CD4-positive, alpha-beta memory T cell (primary cell): ENCODE data around the gene SCRN3. TPM values are rescaled to one million over a fixed set of nuclear protein-coding genes. Genes with fewer than 3 reads are reported as not detected.
"Not testable (repeated sequence)": the region's sequence is repeated elsewhere in the genome, so short reads cannot be mapped to it uniquely, and the experiment has no call there.

Experiments
- CTCF ChIA-PET: fragments of 350-600 bp; sonication (Branson Sonifier 250); formaldehyde crosslinking; loops from one replicate; lab custom pipeline; 2021; ENCODE audit warnings: inconsistent platforms; ENCODE audit not compliant: partially characterized antibody; lab: Charles Lee
- POLR2A ChIA-PET: fragments of 350-600 bp; sonication (Branson Sonifier 250); formaldehyde crosslinking; loops from one replicate; lab custom pipeline; 2021; ENCODE audit not compliant: partially characterized antibody; lab: Charles Lee
- DNase-seq, 5 donors: peaks; one replicate each; pipeline versions ENCODE4 v3.0.0 to v3.0.0-alpha.2; 2020 to 2022; ENCODE audit warnings: mixed read lengths in 1 of 5
- H3K27ac ChIP-seq: one replicate; pipeline ENCODE4 v1.7.0; 2013; ENCODE audit warnings: low read depth, low read length
- H3K27me3 ChIP-seq: 2 replicates; pipeline ENCODE4 v1.7.0; 2013; ENCODE audit warnings: mild to moderate bottlenecking, low read length, moderate library complexity; ENCODE audit not compliant: insufficient read depth
- H3K36me3 ChIP-seq: 2 replicates; pipeline ENCODE4 v1.7.0; 2013; ENCODE audit warnings: mild to moderate bottlenecking, low read length, moderate library complexity; ENCODE audit not compliant: insufficient read depth
- H3K4me1 ChIP-seq: 2 replicates; pipeline ENCODE4 v1.7.0; 2013; ENCODE audit warnings: mild to moderate bottlenecking, low read length, moderate library complexity; ENCODE audit not compliant: insufficient read depth
- H3K4me3 ChIP-seq, 2 donors: one replicate each; pipeline ENCODE4 v1.7.0; 2013; ENCODE audit warnings: low read length in 2 of 2, mild to moderate bottlenecking in 1 of 2
- H3K9me3 ChIP-seq, 2 donors: one replicate each; pipeline ENCODE4 v1.7.0; 2013; ENCODE audit warnings: low read length in 2 of 2, control low read depth in 1 of 2; ENCODE audit not compliant: control insufficient read depth in 1 of 2
- H3K27ac Mint-ChIP-seq, 7 donors: one replicate each; pipeline ENCODE4 v1.8.0; 2020 to 2021; ENCODE audit warnings: mixed read lengths in 7 of 7, mild to moderate bottlenecking in 6 of 7, inconsistent platforms in 3 of 7, moderate library complexity in 3 of 7
- H3K27me3 Mint-ChIP-seq, 2 donors: one replicate each; pipeline ENCODE4 v1.8.0; 2020 to 2021; ENCODE audit warnings: mixed read lengths in 2 of 2
- H3K36me3 Mint-ChIP-seq, 2 donors: one replicate each; pipeline ENCODE4 v1.8.0; 2020 to 2021; ENCODE audit warnings: mixed read lengths in 2 of 2, inconsistent platforms in 1 of 2, mild to moderate bottlenecking in 1 of 2
- H3K4me1 Mint-ChIP-seq, 4 donors: one replicate each; pipeline ENCODE4 v1.8.0; 2020 to 2021; ENCODE audit warnings: mixed read lengths in 4 of 4, mild to moderate bottlenecking in 1 of 4
- H3K4me3 Mint-ChIP-seq, 8 donors: one replicate each; pipeline ENCODE4 v1.8.0; 2020 to 2021; ENCODE audit warnings: mixed read lengths in 8 of 8, mild to moderate bottlenecking in 7 of 8, moderate library complexity in 6 of 8, inconsistent platforms in 3 of 8
- H3K9me3 Mint-ChIP-seq, 8 donors: one replicate each; pipeline ENCODE4 v1.8.0; 2020 to 2021; ENCODE audit warnings: mixed read lengths in 8 of 8, mild to moderate bottlenecking in 5 of 8, inconsistent platforms in 3 of 8, moderate library complexity in 1 of 8
- intact Hi-C: fragments of 100-400 bp; cut with micrococcal nuclease; formaldehyde crosslinking; loops from one replicate; pipeline ENCODE4 v1.15.1; 2023
- polyA plus RNA-seq, 2 donors: library from polyadenylated mRNA; unstranded; fragments of 300-500 nt; fragmentation: Illumina TruSeq; gene quantifications; one replicate each; pipeline ENCODE4 v1.2.3, GENCODE V29; 2021
- total RNA-seq, 2 experiments: library from RNA; stranded (reverse); gene quantifications; one replicate each; pipeline ENCODE4 v1.2.3, GENCODE V29; 2021

SCRN3 gene
- total and polyA plus RNA-seq, 4 experiments from 2014 or later: 10.8 to 15.2 (median 13.2) TPM

GRCh38 chr2:174385201-174385600 is 10.3 kb upstream of the SCRN3 start:
- no peaks in the 10 kb centered on the region for H3K27me3 ChIP-seq
- ChIA-PET CTCF (no interaction called here), POLR2A (no interaction called here)
- Mint-ChIP-seq H3K4me1 (peaks cover 16 to 34% (median 26%) of the 10 kb centered on the region in 4 donors), H3K36me3 (peaks cover 55 to 71% of the 10 kb centered on the region in 2 donors), H3K27ac (no peak overlapping the region), H3K9me3 (no peaks in the 10 kb centered on the region), H3K27me3 (no peaks in the 10 kb centered on the region), H3K4me3 (no peak overlapping the region)
- H3K4me1 ChIP-seq: peaks cover 11% of the 10 kb centered on the region
- H3K9me3 ChIP-seq: no peaks in the 10 kb centered on the region
- intact Hi-C loops: no loop called here
- H3K4me3 ChIP-seq: no peak overlapping the region
- no peak overlapping the region for H3K27ac ChIP-seq
- DNase-seq: no peak
- peaks cover 27% of the 10 kb centered on the region for H3K36me3 ChIP-seq

GRCh38 chr2:174388706-174389105 is 6.8 kb upstream of the SCRN3 start:
- Histone ChIP-seq H3K4me1 (peaks cover 28% of the 10 kb centered on the region), H3K36me3 (peaks cover 31% of the 10 kb centered on the region)
- intact Hi-C loops, POLR2A ChIA-PET, H3K27me3 Mint-ChIP-seq, H3K9me3 Mint-ChIP-seq, H3K27me3 ChIP-seq, H3K4me3 ChIP-seq, H3K27ac ChIP-seq, DNase-seq, H3K9me3 ChIP-seq, CTCF ChIA-PET: not testable (repeated sequence)
- H3K36me3 Mint-ChIP-seq: peaks cover 60 to 72% of the 10 kb centered on the region in 2 donors
- peak overlapping the region in 2 of 7 donors; percentile 3 to 57 for H3K27ac Mint-ChIP-seq
- H3K4me1 Mint-ChIP-seq: peaks cover 34 to 55% (median 45%) of the 10 kb centered on the region in 4 donors
- peak overlapping the region in 1 of 8 donors; percentile 48 for H3K4me3 Mint-ChIP-seq

- Histone ChIP-seq H3K27ac (no peak overlapping the region), H3K9me3 (no peaks in the 10 kb centered on the region), H3K4me3 (no peak overlapping the region), H3K36me3 (peaks cover 31% of the 10 kb centered on the region), H3K4me1 (peaks cover 36% of the 10 kb centered on the region), H3K27me3 (no peaks in the 10 kb centered on the region)
- Mint-ChIP-seq H3K27ac (no peak overlapping the region), H3K9me3 (peaks cover 0 to 2% (median 0%) of the 10 kb centered on the region in 8 donors), H3K4me1 (peaks cover 34 to 57% (median 47%) of the 10 kb centered on the region in 4 donors), H3K4me3 (no peak overlapping the region), H3K27me3 (no peaks in the 10 kb centered on the region), H3K36me3 (peaks cover 54 to 66% of the 10 kb centered on the region in 2 donors)
- CTCF ChIA-PET: no interaction called here
- intact Hi-C loops: no loop called here
- no peak for DNase-seq
- POLR2A ChIA-PET: no interaction called here
These were observed 6.0 kb upstream of the SCRN3 start for GRCh38 chr2:174389542-174389941.

- H3K27ac ChIP-seq, CTCF ChIA-PET, intact Hi-C loops, H3K9me3 ChIP-seq, H3K9me3 Mint-ChIP-seq, H3K27ac Mint-ChIP-seq, DNase-seq, H3K27me3 Mint-ChIP-seq, H3K4me3 ChIP-seq, H3K27me3 ChIP-seq, POLR2A ChIA-PET: not testable (repeated sequence)
- H3K36me3 Mint-ChIP-seq: peaks cover 52 to 70% of the 10 kb centered on the region in 2 donors
- peaks cover 39% of the 10 kb centered on the region for H3K4me1 ChIP-seq
- H3K4me1 Mint-ChIP-seq: peaks cover 36 to 63% (median 51%) of the 10 kb centered on the region in 4 donors
- peak overlapping the region in 1 of 8 donors; percentile 36 for H3K4me3 Mint-ChIP-seq
- H3K36me3 ChIP-seq: peaks cover 31% of the 10 kb centered on the region
These were observed 5.2 kb upstream of the SCRN3 start for GRCh38 chr2:174390303-174390702.

GRCh38 chr2:174392706-174393105 is 2.8 kb upstream of the SCRN3 start:
- Histone ChIP-seq H3K27me3 (no peaks in the 10 kb centered on the region), H3K4me3 (no peak overlapping the region), H3K36me3 (peaks cover 17% of the 10 kb centered on the region), H3K27ac (no peak overlapping the region), H3K9me3 (no peaks in the 10 kb centered on the region), H3K4me1 (peaks cover 47% of the 10 kb centered on the region)
- no peak for DNase-seq
- Mint-ChIP-seq H3K4me3 (peak overlapping the region in 7 of 8 donors; percentile 3 to 46 (median 23)), H3K27ac (peak overlapping the region in 5 of 7 donors; percentile 0 to 43 (median 39)), H3K36me3 (peaks cover 35 to 53% of the 10 kb centered on the region in 2 donors), H3K9me3 (peaks cover 0 to 2% (median 0%) of the 10 kb centered on the region in 8 donors), H3K4me1 (peaks cover 42 to 80% (median 57%) of the 10 kb centered on the region in 4 donors), H3K27me3 (no peaks in the 10 kb centered on the region)
- intact Hi-C loops: no loop called here
- CTCF ChIA-PET: interaction anchor here (0.8 to 1.7 kb wide), 3 partner anchors 48 to 129 kb away, joined by 3 to 4 read pairs (median 4); no protein-coding TSS in a partner anchor
- POLR2A ChIA-PET: no interaction called here

GRCh38 chr2:174395969-174396630 is 570 bp downstream of the SCRN3 start:
- Histone ChIP-seq H3K27me3 (no peaks in the 10 kb centered on the region), H3K36me3 (peaks cover 10% of the 10 kb centered on the region), H3K27ac (peak overlapping the region; percentile 97), H3K9me3 (no peaks in the 10 kb centered on the region), H3K4me3 (peak overlapping the region; percentile 92 to 96), H3K4me1 (peaks cover 39% of the 10 kb centered on the region)
- intact Hi-C loops: loop anchor here (1.0 to 5.0 kb wide), 4 partner anchors 23 to 772 kb away; partner anchors contain the start of genes ATF2, GPR155 and OLA1
- DNase-seq: peak in 2 of 5 donors; percentile 2 to 41
- peaks cover 25 to 34% of the 10 kb centered on the region in 2 donors for H3K36me3 Mint-ChIP-seq
- ChIA-PET POLR2A (interaction anchor here (0.8 to 1.5 kb wide), 6 partner anchors 10 to 238 kb away, joined by 3 to 8 read pairs (median 4); partner anchors contain the start of gene OLA1), CTCF (interaction anchor here (0.8 to 1.3 kb wide), 4 partner anchors 50 to 290 kb away, joined by 3 read pairs; no protein-coding TSS in a partner anchor)
- peak overlapping the region; percentile 96 to 99 (median 98) for H3K4me3 Mint-ChIP-seq
- H3K27ac Mint-ChIP-seq: peak overlapping the region; percentile 99 to 100 (median 99)
- no peaks in the 10 kb centered on the region for H3K9me3 Mint-ChIP-seq
- peaks cover 28 to 59% (median 41%) of the 10 kb centered on the region in 4 donors for H3K4me1 Mint-ChIP-seq
- H3K27me3 Mint-ChIP-seq: no peaks in the 10 kb centered on the region

- H3K4me3 ChIP-seq: no peak overlapping the region
- Mint-ChIP-seq H3K27ac (peak overlapping the region in 2 of 7 donors; percentile 3 to 77), H3K4me3 (no peak overlapping the region), H3K36me3 (peaks cover 25 to 27% of the 10 kb centered on the region in 2 donors), H3K4me1 (peaks cover 19 to 44% (median 30%) of the 10 kb centered on the region in 4 donors), H3K27me3 (no peaks in the 10 kb centered on the region), H3K9me3 (no peaks in the 10 kb centered on the region)
- DNase-seq: no peak
- no peaks in the 10 kb centered on the region for H3K9me3 ChIP-seq
- ChIA-PET POLR2A (no interaction called here), CTCF (no interaction called here)
- H3K27ac ChIP-seq: no peak overlapping the region
- intact Hi-C loops: loop anchor here (2.0 to 5.0 kb wide), 2 partner anchors 21 to 150 kb away; partner anchors contain the start of gene OLA1
- no peaks in the 10 kb centered on the region for H3K27me3 ChIP-seq
- H3K4me1 ChIP-seq: peaks cover 32% of the 10 kb centered on the region
- peaks cover 11% of the 10 kb centered on the region for H3K36me3 ChIP-seq
These were observed 2.2 kb downstream of the SCRN3 start for GRCh38 chr2:174397773-174398172.
